ENCODE data around the gene NAP1L4.
A peak's percentile ranks its signal among the peaks of the same experiment; 100 is the strongest.

Gene NAP1L4

DNA sequence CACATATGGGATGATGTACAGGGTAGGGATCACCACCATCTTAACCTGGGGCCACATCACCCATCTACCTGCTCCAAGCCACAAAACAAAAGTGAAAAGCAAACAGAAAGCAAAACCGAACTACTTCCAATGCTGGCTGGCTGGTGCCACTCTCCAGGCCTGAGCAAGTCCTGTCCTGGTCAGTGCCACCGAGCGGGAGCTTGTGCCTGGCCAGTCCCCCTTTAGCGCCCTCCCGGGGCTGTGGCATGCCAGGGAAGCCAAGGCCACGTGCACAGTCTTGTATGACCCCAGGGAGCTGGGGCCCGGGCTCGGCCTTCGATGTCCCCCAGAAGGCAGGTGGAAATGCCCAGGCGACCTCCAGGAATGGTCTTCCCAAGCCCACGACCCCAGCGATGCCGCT, 17.9 kb upstream of the NAP1L4 start:
- no peak for DNase-seq

- DNase-seq: no peak
Observed at GRCh38 chr11:3009481-3009880, 17.4 kb upstream of the NAP1L4 start.

GRCh38 chr11:3008746-3009336, 16.7 kb upstream of the NAP1L4 start:
- no peak for DNase-seq

DNA sequence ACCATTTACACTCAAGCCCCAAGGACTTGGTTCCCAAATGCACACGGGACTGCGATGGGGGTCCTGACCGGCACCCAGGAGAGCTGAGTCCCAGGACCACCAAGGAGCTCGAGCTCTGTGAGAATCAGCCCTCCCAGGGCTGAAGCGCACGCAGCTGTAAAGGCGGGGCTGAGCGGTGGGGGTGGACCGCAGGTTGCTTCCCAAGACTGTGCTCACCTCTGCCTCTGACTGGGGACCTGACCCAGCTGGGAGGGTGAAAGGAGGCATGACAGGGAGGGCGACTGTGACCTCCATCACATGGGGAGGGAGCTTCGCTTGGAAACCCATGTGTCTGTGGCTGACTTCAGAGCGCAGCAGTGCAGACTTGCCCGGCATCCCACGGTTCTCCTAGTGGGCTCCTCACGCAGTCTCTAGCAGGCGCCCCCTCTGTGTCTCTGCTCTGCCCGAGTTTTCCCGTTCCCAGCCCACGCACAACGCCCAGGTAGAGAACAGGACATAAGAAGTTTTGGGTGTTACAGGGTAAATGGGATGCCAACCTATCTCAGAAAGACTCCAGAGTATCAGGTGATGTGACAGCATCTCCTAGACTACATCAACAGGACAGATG, 15.4 kb upstream of the NAP1L4 start:
- no peak for DNase-seq

GRCh38 chr11:3006505-3007260, 14.6 kb upstream of the NAP1L4 start:
- peak; percentile 6 for DNase-seq

GRCh38 chr11:3004481-3004880, 12.4 kb upstream of the NAP1L4 start:
- no peak for DNase-seq

DNA sequence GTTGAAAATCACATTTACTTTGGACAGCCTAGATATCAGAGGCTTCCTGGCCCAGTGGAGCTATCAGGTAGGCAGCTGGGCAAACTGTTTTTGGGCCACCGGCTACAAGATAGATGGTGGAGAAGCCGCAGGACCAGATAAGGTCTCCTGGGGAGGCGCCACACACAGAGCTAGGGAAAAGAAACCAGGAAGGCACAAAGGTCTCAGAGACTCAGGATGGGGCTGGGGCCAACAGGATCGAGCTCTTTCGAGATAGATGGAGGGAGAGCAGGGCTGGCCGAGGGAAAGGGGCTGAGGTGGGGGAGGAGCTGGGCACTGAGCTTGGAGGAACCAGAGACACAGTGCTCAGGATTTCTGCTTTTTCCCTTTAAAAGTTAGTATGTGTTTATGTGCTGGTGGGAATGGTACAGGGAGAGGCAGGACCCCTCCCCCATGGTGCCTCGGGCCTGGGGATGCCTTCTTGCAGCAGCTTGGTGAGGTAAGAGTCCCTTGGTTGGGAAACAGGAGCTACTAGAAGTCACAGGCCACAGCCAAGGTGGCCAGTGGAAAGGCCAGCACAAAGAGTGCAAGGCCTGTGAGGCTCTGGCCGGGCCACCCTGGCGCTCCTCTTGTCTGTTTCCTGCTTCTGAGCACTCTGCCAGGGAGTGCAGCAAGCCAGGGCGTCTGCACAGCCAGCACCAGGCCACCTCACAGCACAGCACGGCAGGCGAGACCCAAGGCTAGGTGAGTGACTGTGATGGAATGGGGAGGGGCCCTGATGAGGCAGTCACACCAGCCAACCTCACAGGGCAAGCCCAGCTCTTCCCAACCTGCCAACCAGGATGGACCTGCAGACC, 11.5 kb upstream of the NAP1L4 start:
- DNase-seq: no peak

DNA sequence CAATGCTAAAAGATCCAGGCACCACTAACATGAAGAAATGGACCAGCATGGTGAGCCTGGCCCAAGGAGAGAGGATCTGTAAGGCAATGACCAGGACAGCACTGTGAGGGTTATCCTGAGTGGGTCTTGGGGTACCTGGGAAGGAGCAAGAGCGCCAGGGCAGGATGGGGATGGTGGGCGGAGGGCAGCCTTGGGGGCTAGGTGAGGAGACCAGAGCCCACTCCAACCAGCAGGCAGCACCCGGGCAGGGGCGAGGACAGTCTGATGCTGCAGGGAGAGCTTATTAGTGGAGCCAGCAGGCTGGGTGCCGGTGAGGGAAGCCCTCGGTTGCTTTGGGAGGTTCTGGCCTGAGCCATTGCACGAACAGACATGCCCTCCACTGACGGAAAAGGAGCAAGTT, 10.7 kb upstream of the NAP1L4 start:
- DNase-seq: no peak

GRCh38 chr11:3002351-3002861, 10.3 kb upstream of the NAP1L4 start:
- no peak for DNase-seq

- DNase-seq: no peak
Observed at GRCh38 chr11:3001496-3001895, 9.4 kb upstream of the NAP1L4 start.

DNA sequence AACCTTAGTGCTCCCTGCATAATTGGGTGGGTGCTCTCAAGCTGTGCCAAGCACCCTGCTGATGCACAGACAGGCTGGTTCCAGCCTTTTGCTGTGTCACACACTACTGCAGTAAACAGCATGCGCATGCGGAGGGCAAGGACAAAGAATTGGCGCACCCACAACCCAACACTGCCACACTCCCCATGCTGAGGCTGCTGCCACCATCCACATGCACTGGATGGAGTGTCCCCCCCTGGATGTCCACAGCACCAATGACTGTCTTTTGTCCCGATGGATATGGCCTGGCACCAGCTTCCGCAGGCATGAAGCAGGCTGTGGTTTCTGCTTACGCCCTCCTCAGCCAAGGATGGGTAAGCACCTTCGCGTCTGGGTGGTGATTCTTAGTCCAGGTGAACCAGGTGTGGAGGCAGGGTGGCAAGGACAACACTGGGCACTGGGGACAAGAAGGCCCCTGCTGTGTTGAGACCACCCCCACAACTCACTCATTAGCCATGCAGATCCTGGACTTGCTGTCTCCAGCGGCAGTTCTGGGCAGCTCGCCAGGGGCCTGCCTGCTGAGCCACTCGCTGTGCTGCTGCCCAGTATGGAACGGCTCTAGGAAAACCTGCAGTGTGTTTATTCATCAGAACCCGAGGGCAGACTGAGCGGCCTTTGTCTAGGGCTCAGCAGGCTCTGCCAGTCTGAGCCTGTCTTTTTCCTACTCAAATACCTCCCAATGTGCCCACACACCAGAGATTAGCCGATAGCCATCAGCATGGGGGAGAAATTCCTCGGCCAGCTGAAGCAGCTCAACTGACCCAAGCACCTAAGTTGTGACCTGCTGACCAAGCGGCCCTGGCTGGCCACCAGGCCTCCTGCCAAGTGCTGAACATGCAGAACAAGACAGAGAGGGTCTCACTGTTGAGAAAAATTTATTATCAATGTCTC, 8.2 kb upstream of the NAP1L4 start:
- no peak for DNase-seq

DNA sequence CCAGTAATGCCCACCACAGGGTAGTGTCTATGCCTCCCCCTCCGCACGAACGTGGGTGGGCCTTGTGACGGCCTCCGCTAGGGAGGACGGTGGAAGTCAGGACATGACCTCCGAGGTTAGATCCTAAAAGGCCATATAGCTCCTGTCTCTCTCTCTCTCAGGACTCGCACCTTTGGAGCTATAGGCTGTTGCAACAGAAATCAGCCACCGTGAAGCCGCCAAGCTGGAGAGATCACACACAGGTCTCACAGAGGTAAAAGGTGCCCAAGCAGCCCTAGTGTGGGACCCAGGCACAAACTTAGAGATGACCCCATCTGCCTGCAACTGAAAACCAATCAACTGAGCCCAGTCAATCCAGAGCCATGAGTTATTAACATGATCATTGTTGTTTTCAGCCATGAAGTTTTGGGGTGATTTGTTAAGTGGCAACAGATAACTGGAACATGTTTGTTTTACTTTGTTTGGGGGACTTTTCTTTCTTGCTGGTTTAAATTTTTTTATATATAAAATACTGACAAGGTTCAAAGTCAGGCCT, 7.4 kb upstream of the NAP1L4 start:
- DNase-seq: no peak

DNA sequence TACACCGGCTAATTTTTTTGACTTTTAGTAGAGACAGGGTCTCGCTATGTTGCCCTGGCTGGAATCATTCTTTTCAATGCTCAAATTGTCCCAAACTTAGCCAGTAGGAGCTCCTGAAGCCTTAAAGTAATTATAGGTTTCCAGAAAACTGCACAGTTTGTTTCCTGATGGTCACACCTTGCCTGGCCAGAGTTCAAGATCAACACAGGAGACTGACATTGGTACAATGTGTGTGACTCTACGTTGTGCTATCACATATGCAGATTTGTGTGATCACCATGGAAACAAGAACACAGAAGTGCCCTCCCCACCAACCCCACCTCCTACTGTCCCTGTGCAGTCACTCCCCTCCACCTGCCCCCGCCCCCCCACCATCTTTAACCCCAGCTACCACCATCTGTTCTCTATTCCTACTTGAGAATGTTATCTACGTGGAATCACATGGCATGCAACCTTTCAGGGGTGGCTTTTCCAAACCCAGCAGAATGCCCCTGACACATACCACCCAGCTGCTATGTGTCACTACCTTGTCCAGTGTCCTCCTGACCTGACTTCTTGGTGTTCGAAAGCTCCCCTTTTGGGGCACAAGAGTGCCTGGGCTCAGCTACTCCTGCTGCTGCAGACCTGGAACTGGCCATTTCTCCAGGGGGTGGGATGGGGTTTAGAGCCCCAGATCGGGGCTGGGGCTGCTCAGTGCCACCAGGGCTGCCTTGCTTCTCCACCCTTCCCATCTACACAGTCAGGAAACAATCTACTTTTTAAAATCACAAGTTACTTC, 6.1 kb upstream of the NAP1L4 start:
- no peak for DNase-seq

- no peak for DNase-seq
Observed at GRCh38 chr11:2997406-2997805, 5.3 kb upstream of the NAP1L4 start.

GRCh38 chr11:2996976-2997375, 4.8 kb upstream of the NAP1L4 start:
- no peak for DNase-seq

GRCh38 chr11:2995893-2996554, 3.9 kb upstream of the NAP1L4 start:
- DNase-seq: no peak

DNA sequence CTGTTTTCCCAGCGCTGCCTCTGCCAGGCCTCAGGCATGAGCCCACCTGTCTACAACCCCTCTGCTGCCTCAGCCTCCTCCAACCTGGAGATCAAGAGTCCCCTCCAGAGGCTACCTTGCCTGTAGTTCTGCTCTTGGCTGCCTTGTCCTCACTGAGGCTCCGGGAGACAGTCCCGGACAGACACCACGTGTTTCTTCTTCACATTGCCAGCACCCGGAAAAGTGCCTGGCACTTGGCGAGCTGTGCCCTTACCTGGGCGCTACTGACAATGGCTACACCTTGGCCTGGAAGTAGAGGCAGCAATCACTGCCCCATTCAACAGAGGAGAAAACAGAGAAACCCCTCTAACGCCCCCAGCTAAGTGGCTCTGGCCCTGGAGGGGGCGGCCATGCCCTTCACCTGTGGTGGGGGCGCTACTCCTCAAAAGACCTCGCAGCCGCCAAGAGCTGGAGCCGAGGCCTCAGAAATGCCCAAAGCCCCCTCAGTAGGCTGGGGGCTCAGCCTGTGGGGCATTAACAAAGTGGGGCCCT, 3.0 kb upstream of the NAP1L4 start:
- no peak for DNase-seq

- DNase-seq: no peak
Observed at GRCh38 chr11:2994336-2994730, 2.2 kb upstream of the NAP1L4 start.

DNA sequence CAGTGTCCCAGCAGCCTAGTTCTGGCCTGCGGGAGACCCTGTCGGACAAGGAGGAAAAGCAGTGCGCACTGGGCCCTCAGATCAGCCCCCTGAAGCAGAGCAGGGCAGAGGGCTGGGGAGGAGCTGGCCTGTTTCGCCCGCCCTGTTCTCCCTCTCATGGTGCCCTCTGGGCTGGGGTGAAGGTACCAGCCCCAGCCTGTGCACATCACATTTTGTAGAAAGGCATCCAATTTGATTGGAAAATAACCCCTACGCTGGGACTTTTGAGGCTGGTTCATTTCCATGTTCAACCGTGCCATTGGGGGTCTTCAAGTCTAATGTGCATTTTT, 832 bp upstream of the NAP1L4 start:
- DNase-seq: no peak
